ENCODE measurements around the gene LANCL2.

GRCh38 chr7:55469721-55470120 is 104.6 kb downstream of the LANCL2 start:
- TF ChIP-seq CTCF (IDR thresholded peaks at IDR 0.05; ENCODE audit: insufficient read depth, low read length, poor library complexity, severe bottlenecking) (no peak), EZH2phosphoT487 (conservative IDR thresholded peaks at IDR 0.05; ENCODE audit: low read length) (no peak)

All from SU-DHL-6 (cell line).